Measurements from ENCODE around the gene CHRM4.

Gene CHRM4

DNA sequence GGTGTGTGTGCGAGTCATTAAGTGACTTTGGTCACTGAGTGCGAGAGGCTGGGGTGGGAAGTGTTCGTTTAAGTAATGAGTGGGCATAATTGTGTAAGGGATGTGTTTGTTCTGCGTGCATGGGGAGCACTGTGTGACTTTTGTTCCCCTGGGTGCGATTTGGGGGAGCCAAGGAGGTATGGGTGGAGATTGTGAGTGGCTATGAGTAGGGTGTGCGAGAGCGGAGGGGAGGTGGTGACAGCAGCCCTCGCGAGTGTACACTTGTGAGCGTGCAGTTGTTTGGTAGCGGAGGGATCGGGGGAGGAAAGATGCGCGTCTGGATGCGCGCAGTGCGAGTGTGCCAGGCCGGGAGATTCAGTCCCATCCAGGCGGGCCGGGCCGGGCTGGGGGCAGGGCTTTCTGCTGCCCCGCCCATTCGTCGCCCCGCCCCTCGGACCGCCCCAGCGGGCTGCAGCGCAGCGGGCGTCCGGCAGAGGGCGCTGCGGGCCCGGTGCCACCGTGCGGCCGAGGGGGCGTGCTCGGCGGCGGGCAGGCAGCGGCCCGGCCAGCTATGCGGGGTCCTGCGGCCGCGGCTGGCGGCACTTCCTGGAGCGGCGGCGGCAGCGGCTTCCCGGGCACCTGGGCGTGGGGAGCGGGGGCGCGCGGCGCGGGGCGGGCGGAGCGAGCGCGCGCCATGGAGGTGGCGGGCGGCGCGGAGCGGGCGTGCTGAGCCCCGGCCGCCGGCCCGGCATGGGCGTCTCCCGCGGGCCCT lies 44.5 kb downstream of the CHRM4 start, which contains the start of gene DGKZ:
Gene DGKZ, plus strand, starts transcription at position 578 of the 751 bp plus-strand sequence. CDS start 197 bp downstream, outside the sequence.
- DNase-seq, result peak; percentile 93

DNA sequence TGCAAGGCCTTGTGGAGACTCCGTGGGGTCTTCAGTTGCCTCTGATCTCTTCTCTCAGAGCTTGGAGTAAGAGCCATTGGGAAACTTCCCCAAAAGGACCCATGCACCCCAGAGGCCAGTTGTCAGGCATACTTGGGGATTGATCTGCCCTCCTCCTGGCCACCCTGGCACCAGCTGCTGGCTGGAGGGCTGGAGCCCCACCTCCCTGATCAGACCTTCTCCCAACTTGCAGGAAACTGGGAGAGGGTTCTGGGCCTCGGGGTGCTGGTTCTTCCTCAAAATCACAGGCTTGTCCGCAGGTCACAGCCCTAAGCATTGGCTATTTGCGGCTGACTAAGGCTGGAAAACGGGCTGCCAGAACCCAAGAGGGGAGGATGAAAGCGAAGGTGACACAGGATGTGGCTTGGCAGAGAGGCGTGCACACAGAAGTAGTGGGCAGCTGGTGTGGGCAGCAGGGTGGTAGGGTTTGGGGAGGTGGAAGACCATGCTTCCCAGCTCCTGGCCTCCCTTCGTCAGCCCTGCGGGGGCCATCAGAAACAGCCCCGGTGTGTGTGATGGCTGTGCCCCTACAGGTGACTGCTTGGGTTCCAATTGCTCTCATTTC lies 45.6 kb downstream of the CHRM4 start:
- DNase-seq, result peak; percentile 57

DNA sequence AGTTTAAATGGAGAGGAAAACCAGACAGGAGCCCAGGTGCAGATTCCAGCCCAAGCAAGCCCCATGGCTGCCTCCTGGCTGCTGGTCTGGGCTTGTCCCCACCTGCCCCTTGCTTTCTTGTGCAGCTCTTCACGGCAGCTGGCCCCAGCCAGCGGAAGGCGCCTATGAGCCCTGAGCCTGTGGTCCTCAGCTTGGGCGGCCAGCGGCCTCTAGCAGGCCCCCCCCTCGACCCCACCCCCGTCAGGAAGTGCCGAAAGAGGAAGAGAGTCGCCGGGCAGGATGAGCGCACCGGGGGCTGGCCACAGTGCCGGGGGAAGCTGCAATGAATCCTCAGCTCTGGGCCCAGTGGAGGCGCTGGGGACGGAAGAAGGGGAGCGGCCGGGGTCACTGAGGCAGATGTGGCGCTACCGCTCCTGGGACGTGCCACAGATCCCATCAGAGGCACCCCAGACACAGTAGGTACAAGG lies 46.4 kb downstream of the CHRM4 start:
- peak; percentile 88 for DNase-seq

DNA sequence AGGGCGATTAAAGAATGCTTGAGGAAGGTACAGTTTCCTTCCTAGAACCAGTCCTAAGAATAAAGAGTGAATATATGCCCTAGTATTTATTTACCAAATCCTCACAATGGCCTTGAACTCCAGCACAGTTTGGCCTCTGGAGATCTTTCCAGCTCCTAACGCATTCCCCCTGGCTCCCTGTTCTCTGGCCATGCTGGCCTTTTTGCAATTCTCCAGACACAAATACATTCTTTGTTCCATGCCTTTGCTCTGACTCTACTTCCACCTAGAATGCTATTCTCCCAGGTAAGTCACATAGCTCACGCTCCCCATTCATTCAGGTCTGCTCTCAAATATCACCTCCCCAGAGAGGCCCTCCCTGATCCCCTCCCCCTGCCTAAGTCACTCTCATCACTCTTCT lies 48.1 kb downstream of the CHRM4 start:
- peak; percentile 83 for DNase-seq

DNA sequence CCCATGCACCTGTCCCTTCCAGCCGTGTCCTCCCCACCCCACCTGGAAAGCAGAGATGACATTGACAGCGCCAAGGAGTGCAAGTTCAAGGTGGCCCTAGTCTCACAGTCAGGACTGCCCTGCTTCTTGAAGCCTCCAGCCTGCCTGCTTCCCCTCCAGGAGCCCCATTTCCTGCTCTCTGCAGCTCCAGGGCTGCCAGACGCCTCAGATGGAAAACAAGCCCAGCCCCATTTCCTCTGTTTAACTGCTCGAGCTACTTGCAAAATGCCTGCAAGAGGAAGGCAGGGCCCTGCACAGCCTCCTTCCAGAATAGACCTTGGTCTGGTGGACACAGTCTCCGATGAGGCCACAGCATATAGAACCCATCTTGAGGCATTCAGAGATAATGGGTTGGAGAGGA lies 49.3 kb downstream of the CHRM4 start:
- DNase-seq, result peak; percentile 84

DNA sequence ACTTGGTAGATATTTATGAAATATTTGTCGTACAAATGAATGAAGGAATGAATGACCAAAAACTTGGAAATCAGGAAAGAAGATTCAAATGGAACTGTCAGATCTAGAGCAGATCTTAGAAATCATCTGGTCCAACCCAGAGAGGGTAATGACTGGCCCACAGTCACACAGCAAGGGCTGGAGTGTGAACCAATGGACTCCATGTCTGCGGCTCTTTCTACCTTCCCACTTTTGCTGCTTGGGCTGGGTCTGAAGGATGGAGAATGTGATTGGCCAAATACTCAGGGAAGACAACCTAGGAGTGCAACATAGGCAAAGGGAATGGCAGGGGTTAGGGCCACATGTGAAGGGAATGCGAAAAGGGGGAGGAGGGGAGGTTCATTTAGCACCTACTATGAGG lies 50.1 kb downstream of the CHRM4 start:
- DNase-seq, result no peak

DNA sequence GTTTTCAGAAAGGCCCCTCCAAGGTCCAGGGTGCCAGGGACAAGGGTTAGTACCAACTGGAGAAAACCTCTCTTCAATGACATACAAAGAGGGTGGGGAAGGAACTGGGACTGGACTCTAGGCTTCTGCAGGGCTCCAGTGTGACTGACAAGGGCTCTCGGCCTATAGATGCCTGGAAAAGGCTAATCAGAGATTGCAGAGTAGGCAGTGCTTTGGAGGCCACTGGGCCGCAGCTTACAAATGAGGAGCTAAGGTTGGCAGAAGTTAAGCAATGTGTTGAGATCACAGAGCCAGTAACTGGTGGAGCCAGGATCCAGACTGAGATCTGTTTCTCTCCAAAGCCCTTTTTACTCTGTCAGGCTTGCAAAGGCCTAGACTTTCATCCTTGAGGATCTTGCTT lies 51.8 kb downstream of the CHRM4 start:
- no peak for DNase-seq

DNA sequence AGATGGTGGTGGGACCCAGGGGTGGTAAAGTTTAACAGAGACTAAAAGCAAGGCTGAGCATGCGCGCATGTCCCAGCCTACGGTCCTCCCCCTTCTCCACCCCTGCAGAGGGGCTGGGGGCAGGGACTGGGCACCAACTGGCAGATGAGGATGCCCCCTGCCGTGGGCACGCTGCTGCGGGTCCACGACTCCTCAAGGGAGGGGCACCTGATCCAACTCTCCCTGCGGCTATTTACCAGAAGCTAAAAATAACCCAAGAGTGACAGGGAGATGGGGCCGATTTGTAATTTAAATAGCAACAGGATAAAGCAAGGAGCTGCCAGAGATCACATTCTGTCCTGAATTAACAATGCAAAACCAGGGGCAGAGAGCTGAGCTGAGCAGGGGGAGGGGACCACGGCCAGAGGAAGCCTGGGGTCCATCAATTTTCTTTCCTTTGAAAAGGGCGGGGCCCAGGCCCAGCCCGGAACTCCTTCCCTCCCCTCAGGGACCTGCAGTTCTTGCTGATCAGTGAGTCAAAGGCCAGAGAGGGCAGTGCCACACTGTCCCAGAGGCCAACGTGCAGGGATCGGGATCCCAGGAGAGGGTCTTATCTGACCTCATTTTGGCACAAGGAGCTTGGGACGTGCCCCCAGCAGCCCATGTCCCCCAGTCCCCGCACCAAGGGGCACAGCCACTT lies 52.4 kb downstream of the CHRM4 start:
- peak; percentile 85 for DNase-seq

DNA sequence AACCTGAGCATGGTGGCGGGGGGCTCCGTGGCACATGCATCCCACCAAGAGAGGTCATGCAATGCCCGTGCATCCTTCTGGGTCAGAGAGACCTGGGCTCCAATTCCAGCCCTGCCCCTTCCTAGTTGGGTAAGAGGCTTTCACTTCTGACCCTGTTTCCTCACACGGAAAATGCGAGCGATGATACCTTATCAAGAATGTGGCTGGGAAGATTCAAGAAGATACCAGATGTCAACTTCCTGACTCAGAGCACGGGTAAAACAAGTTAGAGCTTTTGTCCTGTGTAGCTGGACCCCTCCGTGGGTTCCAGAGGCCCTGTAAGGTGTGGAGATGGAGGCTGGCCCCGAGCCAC lies 53.0 kb downstream of the CHRM4 start:
- DNase-seq, result peak; percentile 60

DNA sequence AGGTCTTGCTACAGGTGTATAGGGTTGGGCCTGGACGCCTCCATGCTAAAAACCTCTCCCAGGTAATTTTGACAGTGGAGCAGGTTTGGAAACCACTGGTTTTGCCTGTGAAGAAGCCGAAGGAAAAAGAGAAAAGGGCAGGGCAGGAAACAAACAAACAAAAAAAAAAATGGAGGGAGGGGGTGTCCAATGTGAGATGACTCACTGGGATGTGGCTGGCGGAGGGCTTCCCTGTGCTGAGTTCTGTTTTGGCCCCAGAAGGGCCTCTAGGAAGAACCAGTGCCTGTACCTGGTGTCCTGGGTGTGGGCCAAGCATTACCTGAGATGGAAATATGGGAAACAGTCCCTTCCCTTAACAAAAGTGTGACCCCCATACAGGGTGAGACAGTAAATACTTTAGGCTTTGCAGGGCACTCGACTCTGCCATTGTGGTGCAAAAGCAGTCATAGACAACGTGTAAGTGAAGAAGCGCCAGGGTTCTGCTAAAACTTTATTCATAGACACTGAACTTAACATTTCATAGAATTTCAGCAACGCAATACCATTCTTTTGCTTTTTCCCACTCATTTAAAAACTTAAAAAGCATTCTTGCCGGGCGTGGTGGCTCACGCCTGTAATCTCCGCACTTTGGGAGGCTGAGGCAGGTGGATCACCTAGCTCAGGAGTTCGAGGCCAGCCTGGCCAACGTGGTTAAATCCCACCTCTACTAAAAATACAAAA lies 53.8 kb downstream of the CHRM4 start:
- peak; percentile 51 for DNase-seq

DNA sequence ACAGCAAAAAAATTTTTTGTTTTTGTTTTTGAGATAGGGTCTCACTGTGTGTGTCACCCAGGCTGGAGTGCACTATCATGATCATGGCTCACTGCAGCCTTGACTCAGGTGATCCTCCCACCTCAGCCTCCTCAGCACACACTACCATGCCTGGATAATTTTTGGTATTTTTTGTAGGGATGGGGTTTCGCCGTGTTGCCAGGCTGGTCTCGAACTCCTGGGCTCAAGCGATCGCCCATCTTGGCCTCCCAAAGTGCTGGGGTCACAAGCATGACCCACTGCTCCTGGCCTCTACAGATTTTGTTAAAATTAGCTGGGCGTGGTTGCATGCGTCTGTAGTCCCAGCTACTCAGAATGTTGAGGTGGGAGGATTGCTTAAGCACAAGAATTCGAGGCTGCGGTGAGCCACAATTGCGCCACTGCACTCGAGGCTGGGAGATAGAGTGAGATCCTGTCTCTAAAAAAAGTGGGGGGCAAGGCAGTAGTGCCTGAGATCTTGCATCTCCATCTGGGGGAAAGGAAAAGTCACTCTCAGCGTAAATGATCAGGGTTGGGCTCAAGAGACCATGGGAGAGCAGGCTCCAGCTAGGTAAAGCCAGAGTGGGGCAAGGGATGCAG lies 54.9 kb downstream of the CHRM4 start:
- DNase-seq, result peak; percentile 54

DNA sequence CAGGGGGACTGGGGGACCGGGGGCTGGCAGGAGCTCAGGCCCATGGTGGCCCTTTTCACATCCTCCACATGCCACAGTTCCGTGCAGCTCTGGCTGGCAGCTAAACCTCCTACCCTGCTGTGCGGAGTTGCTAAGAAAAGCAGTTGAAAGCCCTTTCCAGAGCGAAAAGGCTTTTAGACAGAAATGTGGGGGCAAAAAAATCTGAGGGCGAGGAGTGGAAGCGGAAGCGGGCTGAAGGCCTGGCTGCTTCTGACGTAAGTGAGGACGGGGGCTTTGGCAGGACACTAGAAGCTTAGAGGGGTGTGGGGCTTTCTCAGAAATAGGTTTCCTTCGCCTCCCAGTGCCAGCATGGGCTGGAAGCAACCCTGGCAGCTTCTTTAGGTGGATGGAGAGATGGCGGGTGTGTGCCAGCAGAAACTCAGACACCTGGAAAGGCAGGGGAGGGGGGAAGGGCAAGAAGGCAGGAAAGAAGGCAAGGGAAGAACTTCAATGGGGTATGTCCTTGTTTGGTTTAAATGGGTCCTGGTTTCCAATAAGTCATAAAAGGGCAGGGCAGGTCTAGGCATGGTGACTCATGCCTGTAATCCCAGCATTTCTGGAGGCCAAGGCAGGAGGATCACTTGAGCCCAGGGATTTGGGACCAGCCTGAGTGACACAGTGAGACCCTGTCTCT lies 55.5 kb downstream of the CHRM4 start:
- peak; percentile 55 for DNase-seq

DNA sequence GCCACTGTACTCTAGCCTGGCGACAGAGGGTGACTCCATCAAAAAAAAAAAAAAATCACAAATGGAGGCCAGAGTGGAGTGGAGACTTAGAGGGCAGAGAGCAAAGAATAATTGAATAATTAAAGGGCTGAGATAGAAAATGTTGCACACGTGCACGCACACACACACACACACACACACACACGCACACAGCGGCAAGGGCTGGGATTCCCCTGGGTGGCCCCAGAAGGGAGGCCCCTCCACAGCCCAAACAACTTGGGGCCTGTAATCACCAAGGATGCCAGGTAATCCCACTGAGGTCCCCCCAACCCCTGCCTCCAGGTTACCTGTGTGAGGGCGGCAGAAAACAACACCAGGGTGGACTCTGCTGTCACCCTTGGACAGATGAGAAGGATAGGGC lies 56.3 kb downstream of the CHRM4 start:
- no peak for DNase-seq

DNA sequence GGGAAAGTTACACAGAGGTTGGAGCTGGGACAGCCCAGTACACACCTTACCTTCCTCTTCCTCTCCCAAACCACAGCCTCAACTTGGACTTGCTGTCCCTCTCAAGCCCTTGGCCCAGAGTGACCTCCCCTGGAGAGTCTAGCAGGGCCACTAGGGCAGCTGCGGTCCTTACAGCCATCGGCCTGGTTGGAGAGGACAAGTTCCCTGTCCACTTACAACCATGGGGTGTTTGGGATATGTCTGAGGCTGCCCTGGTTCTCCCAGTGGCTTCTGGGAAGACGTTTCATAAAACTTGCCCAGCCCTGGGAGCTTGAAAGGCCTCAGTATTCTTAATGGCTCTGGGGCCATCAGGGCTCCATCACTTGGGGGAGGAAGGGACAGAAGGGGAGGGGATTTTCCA lies 57.4 kb downstream of the CHRM4 start:
- DNase-seq, result peak; percentile 54

Data from islet precursor cell (in vitro differentiated cells).